Activated naive CD8-positive, alpha-beta T cell treated with anti-CD3 and anti-CD28 coated beads, Interleukin-2, amount 10 ng/mL, durations not matched to agents 7 days and 5 days (primary cell): Measurements from ENCODE around the gene GLT6D1. TPM values are rescaled to one million over a fixed set of nuclear protein-coding genes. Genes with fewer than 3 reads are reported as not detected.
"Not testable (repeated sequence)": the region's sequence is repeated elsewhere in the genome, so short reads cannot be mapped to it uniquely, and the experiment has no call there.

Source experiments
- ATAC-seq: fragments of 150-1000 bp; cut with Tn5 transposase; one replicate; pipeline ENCODE4 v1.10.0; 2021; ENCODE audit warnings: low read depth, moderate library complexity
- POLR2A ChIA-PET: fragments of 350-600 bp; sonication (Branson Sonifier 250); formaldehyde crosslinking; loops from one replicate; lab custom pipeline; 2021; ENCODE audit warnings: antibody characterized with exemption; lab: Charles Lee
- DNase-seq: peaks from one replicate; pipeline ENCODE4 v3.0.0; 2021
- H3K27ac Mint-ChIP-seq: one replicate; pipeline ENCODE4 v1.8.0; 2022; ENCODE audit warnings: mild to moderate bottlenecking, mixed read lengths
- H3K27me3 Mint-ChIP-seq: one replicate; pipeline ENCODE4 v1.8.0; 2022; ENCODE audit warnings: mild to moderate bottlenecking, moderate library complexity, mixed read lengths
- H3K36me3 Mint-ChIP-seq: one replicate; pipeline ENCODE4 v1.8.0; 2021; ENCODE audit warnings: mild to moderate bottlenecking, mixed read lengths
- H3K4me1 Mint-ChIP-seq: one replicate; pipeline ENCODE4 v1.8.0; 2021; ENCODE audit warnings: mixed read lengths
- H3K4me3 Mint-ChIP-seq: one replicate; pipeline ENCODE4 v1.8.0; 2022; ENCODE audit warnings: mild to moderate bottlenecking, moderate library complexity, mixed read lengths
- H3K9me3 Mint-ChIP-seq: one replicate; pipeline ENCODE4 v1.8.0; 2021; ENCODE audit warnings: mixed read lengths
- total RNA-seq, 2 experiments: library from RNA; stranded (reverse); gene quantifications; one replicate each; pipeline ENCODE4 v1.2.3, GENCODE V29; 2021

GLT6D1 gene
- total RNA-seq, 2 experiments from 2014 or later: not detected

DNA sequence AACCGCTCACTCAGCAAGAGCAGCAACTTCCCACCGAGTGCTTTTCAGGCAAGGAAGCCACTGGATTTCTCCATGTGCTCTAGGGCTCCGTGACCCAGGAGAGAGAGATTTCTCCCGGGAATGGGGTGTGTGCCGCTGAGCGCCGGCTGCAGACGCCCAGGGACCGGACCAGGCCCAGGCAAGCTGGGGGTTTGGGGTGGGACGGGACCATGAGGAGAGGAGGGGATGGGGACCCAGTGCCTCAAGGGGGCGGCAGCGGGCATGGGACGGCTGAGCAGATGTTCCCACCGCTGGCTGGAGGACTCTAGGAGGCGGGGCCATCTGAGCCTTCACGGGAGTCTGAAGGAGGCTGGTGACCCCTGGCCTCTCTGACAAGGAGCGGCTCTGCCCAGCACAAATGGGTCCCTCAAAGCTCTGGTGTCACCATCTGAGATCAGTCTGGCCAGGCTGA lies 32.3 kb upstream of the GLT6D1 start:
- H3K27ac Mint-ChIP-seq: no peak overlapping the region
- no peak for ATAC-seq
- H3K9me3 Mint-ChIP-seq: no peaks in the 10 kb centered on the region
- DNase-seq: no peak
- H3K27me3 Mint-ChIP-seq: no peaks in the 10 kb centered on the region
- no peaks in the 10 kb centered on the region for H3K36me3 Mint-ChIP-seq
- no peak overlapping the region for H3K4me3 Mint-ChIP-seq
- H3K4me1 Mint-ChIP-seq: no peaks in the 10 kb centered on the region
- POLR2A ChIA-PET: no interaction called here

DNA sequence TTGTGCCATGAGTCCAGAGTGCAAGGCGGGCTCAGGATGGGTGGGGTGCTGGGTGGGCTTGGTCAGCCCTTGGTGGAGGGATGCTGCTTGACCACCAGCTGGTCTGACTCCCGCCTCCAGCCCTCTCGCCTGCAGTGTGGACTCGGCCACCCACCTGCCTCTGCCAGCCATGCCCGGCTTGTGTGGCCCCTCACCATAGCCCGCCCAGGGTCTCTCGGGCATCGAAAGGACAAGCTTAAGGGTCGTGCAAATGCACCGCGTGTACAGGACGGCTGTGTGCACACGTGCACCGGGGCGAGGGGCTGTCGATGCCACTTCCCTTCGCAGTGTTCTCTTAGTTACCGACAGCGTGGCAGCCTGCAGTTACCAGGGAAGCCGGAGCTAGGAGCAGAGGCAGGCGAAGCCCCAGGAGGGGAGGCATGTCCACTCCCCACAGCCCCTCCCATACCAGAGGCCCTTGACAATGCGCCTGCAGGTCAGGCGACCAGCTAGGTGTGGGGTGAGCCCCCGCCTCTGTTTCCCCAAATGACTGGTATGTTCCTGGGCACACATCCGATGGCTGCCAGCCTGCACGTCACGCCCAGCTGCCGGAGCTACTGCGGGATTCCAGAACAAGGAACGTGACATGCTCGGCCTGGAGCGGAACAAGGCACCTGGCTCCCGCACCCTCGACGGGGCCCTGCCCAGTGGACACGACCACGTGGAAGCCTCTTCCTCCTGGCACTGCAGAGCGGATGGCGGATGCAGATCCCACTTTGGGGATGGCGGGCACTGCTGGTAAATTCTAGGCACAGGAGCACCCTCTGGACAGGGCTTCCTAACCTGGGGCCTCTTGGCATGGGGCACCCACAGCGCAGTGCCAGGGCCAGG lies 31.6 kb upstream of the GLT6D1 start:
- H3K36me3 Mint-ChIP-seq: no peaks in the 10 kb centered on the region
- H3K4me1 Mint-ChIP-seq: no peaks in the 10 kb centered on the region
- no peaks in the 10 kb centered on the region for H3K9me3 Mint-ChIP-seq
- POLR2A ChIA-PET: no interaction called here
- H3K27me3 Mint-ChIP-seq: no peaks in the 10 kb centered on the region
- no peak for ATAC-seq
- H3K27ac Mint-ChIP-seq: no peak overlapping the region
- DNase-seq: no peak
- H3K4me3 Mint-ChIP-seq: no peak overlapping the region

DNA sequence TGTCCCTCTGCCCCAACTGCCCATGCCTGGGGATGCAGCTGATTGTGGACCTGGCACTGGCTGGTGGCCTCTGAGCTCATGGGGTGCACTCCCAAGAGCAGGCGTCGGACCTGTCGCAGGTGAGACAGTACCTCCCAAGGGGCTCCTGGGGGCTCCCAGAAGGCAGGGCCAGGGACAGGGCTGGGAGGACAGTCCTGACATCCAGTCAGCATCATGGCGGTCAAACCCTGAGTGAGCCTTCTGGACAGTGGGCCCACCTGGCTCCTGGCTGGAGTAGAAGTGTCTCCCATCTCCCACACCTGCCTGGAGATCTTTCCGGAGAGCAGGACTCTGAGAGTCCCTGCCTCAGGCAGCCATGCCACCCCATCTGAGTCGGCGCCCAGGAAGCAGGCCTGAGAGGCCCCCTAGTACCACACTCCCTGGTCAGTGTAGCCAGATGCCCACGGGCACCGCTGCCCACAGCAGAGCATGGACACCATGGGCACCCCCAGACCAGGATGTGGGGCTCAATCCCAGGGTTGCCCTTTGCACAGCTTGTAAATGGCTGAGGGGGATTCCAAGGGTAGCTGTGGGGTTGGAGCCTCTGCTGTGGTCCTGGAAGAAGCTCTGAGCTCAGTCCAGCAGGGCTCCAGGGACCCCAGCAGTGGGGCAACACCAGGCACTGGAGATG lies 30.4 kb upstream of the GLT6D1 start:
- DNase-seq (no peak), ATAC-seq (no peak)
- Mint-ChIP-seq H3K9me3 (no peaks in the 10 kb centered on the region), H3K36me3 (no peaks in the 10 kb centered on the region), H3K27me3 (no peaks in the 10 kb centered on the region), H3K27ac (no peak overlapping the region), H3K4me1 (no peaks in the 10 kb centered on the region), H3K4me3 (no peak overlapping the region)
- POLR2A ChIA-PET: no interaction called here

DNA sequence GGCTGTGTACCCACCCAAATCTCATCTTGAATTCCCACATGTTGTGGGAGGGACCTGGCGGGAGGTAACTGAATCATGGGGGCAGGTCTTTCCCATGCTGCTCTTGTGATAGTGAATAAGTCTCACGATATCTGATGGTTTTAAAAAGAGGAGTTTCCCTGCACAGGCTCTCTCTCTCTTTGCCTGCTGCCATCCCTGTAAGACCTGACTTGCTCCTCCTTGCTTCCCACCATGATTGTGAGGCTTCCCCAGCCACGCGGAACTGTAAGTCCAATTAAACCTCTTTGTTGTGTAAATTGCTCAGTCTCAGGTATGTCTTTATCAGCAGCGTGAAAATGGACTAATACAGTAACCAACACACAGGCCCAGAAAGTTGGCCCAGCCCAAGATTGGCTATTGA lies 29.7 kb upstream of the GLT6D1 start:
- H3K4me3 Mint-ChIP-seq, DNase-seq, H3K27ac Mint-ChIP-seq, H3K9me3 Mint-ChIP-seq, H3K27me3 Mint-ChIP-seq, H3K36me3 Mint-ChIP-seq, POLR2A ChIA-PET, H3K4me1 Mint-ChIP-seq, ATAC-seq: not testable (repeated sequence)

DNA sequence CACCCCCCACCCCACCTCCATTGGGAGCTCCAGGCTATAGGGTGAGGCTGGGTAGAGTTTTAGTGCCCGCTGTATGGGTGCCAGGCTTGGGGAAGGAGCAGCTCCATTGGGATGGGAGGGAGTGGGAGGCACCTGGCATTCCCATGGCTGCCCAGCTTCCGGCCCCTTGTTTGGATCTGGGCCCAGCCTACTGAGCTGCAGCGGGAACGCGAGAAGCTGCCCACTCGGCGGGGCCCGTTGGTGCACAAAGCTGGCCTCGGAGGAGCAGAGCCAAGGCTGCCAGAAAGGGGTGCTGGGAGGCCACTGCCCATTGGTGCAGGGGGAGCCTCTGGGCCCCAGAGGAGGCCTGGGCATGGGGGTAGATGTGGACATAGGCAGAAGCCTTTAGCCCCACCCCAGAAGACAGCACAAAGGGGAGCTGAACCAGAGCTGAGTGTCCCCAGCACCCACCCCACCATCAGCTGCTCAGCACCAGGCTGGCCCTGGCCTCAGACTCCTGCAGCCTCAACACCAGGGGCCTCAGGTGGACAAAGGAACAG lies 28.2 kb upstream of the GLT6D1 start:
- Mint-ChIP-seq H3K4me1 (no peaks in the 10 kb centered on the region), H3K36me3 (no peaks in the 10 kb centered on the region), H3K4me3 (no peak overlapping the region), H3K9me3 (no peaks in the 10 kb centered on the region), H3K27ac (no peak overlapping the region), H3K27me3 (no peaks in the 10 kb centered on the region)
- POLR2A ChIA-PET: no interaction called here
- DNase-seq: no peak
- no peak for ATAC-seq

DNA sequence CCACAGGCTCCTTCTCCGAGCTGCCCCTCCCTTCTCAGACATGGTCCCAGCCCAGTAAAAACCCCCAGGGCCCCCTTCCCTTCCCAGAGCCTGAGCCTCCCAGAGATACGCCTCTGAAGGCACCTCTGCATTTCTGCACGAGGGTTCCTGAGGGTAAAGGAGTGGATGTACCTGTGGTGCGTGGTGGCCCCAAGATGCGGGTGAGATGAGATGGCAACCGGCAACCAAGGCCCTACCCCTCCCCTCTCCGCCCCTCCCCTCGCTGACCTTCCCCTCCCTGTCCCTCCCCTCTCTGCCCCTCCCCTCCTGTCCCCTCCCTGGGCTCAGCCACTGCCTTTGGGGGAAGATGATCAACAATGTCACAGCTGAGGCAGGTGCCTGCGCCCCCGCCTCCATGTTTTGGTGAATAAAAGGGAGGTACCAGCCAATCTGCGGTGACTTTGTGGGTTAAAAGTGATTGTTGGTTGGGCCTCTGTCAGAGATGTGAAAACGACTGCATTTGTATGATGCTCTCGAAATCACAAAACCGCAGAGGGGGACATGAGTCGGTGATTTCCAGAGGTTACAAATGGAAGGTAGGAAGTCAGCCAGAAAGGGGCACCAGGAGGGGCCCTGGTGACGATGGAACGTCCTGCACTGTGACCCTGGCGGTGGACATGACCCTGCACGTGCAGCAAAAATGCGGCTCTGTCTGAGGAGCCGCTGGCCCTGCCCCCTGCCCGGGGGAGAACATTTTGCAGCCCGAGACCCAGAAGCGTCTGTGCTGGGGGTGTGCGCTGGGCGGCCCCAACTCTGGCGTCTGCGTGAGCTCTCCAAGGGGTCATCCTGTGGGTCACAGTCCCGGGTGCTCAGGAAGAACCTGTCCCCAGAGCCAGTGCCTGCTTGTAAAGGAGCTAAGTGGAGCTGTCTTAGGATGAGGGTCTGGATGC lies 27.5 kb upstream of the GLT6D1 start:
- Mint-ChIP-seq H3K9me3 (no peaks in the 10 kb centered on the region), H3K27me3 (no peaks in the 10 kb centered on the region), H3K4me3 (no peak overlapping the region), H3K27ac (no peak overlapping the region), H3K4me1 (no peaks in the 10 kb centered on the region), H3K36me3 (no peaks in the 10 kb centered on the region)
- no peak for ATAC-seq
- POLR2A ChIA-PET: no interaction called here
- no peak for DNase-seq

DNA sequence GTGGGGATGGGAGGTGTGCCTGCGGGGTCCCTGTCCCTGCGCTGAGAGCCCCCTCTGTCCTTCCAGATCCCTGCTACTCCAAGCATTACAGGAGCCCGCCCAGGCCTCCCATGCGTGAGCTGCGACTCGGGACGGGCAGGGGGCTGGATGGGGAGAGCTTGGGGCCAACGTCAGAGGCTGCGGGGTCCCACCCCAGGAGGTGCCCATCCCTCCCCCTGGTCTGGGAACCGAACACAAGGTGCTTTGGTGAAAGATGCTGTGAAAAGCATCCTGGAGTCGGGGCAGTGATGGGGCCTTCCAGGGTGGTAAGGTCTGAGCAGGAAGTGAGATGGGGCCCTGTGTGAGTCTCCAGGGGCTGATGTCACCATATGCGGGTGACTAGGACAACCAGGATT lies 26.5 kb upstream of the GLT6D1 start:
- Mint-ChIP-seq H3K27me3 (no peaks in the 10 kb centered on the region), H3K4me3 (no peak overlapping the region), H3K27ac (no peak overlapping the region), H3K36me3 (no peaks in the 10 kb centered on the region), H3K9me3 (no peaks in the 10 kb centered on the region), H3K4me1 (no peaks in the 10 kb centered on the region)
- no peak for DNase-seq
- ATAC-seq: no peak
- POLR2A ChIA-PET: no interaction called here

DNA sequence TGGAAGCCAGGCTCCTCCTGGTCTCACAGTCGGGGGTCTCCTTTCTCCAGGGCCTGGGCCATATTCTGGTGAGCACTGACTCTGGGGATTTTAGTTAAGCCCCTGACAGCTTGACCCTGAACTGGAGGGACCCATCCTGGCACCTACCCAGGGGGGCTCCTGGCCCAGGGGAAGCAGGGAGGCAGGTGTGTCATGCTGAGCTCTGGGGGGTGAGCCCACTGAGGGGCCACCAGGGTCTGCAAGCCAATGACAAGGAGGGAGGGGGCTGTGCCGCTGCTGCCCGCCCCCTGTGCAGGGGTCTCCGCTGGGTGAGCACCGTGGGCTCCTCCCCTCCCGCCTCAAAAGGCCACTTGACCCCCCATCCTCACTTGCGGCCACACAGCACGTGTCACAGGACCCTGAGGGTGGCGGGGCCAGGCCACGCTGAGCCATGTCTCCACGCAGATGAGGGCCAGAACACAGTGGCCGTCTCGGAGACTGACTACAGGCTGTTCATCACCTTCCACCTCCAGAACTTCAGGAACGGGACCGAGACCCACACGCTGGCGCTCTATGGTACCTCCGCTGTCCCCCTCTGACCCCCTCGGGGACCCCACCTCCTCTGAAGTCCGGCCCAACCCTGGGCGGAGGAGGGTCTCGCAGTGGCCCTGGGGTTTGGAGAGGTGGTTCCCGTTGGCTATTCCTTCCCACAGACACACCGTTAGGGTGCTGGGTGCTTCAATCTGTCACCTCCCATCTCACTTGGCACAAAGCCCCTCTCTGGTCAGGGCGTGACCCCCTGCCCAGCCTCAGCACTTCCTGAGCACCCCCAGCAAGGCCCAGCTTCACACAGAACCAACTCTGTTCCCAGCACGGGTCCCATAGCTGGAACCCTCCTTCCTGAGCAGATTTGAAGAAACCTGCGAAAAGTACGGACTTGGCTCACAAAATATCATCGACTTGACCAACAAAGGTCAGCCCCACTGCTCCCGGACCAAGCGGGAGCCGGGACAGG lies 25.8 kb upstream of the GLT6D1 start:
- DNase-seq (no peak), ATAC-seq (no peak)
- no peaks in the 10 kb centered on the region for H3K9me3 Mint-ChIP-seq
- H3K4me1 Mint-ChIP-seq: no peaks in the 10 kb centered on the region
- no peak overlapping the region for H3K4me3 Mint-ChIP-seq
- H3K27ac Mint-ChIP-seq: no peak overlapping the region
- no peaks in the 10 kb centered on the region for H3K36me3 Mint-ChIP-seq
- POLR2A ChIA-PET: no interaction called here
- H3K27me3 Mint-ChIP-seq: no peaks in the 10 kb centered on the region

DNA sequence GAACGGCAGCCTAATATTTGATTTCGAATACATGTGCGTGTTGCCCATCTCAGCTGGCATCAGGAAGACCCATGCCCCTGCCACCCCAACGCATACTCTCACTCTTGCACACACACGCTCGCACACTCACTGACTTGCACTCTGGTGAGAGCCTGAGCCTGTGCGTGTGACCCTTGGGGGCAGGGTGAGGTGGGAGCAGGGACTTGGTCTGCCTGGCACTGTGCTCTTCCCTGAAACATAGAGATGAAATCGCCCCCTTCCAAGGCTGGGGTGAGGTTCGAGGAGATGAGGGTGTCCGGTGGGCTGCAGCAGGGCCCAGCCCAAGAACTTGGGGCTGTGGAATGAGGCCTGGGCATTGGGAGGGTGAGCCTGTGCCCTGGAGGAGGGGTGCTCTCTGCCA lies 24.9 kb upstream of the GLT6D1 start:
- Mint-ChIP-seq H3K36me3 (no peaks in the 10 kb centered on the region), H3K27ac (no peak overlapping the region), H3K27me3 (no peaks in the 10 kb centered on the region), H3K9me3 (no peaks in the 10 kb centered on the region), H3K4me1 (no peaks in the 10 kb centered on the region), H3K4me3 (no peak overlapping the region)
- no peak for DNase-seq
- POLR2A ChIA-PET: no interaction called here
- ATAC-seq: no peak

DNA sequence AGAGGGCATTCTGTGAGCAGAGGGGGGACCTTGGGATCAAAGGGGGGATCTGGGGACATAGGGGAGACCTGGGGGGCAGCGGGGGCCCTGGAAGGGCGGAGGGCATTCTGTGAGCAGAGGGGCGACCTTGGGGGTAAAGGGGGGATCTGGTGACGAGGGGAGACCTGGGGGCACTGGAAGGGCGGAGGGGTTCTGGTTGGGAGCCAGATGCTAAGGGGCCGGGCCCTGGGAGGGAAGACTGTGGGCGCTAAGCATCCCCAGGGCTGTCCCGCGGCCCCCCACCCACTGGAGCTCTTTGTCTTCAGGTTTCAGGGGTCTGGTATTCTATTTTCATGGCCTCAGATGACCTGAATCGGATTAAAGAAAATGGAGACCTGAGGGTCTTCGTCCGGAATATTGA lies 24.5 kb upstream of the GLT6D1 start:
- no peak overlapping the region for H3K27ac Mint-ChIP-seq
- ATAC-seq (no peak), DNase-seq (no peak)
- H3K36me3 Mint-ChIP-seq: no peaks in the 10 kb centered on the region
- POLR2A ChIA-PET: no interaction called here
- no peaks in the 10 kb centered on the region for H3K4me1 Mint-ChIP-seq
- H3K9me3 Mint-ChIP-seq: no peaks in the 10 kb centered on the region
- no peaks in the 10 kb centered on the region for H3K27me3 Mint-ChIP-seq
- H3K4me3 Mint-ChIP-seq: no peak overlapping the region

DNA sequence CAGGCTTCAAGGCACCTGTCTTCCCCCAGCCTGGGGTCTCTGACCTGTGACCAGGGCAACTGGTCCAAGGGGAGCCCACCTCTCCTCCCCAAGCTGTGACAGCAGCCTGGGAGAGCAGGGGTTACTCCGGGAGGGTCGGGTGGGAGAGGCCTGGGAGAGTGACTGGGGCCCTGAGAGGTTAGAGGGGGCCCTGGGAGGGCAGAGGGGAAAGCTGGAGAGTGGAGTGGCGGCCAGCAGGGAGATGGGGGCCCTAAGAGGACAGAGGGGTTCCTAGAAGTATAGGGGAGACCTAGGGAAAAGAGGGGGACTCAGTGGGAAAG lies 24.1 kb upstream of the GLT6D1 start:
- no peak overlapping the region for H3K4me3 Mint-ChIP-seq
- H3K27ac Mint-ChIP-seq: no peak overlapping the region
- no peaks in the 10 kb centered on the region for H3K27me3 Mint-ChIP-seq
- no peak for DNase-seq
- POLR2A ChIA-PET: no interaction called here
- no peaks in the 10 kb centered on the region for H3K4me1 Mint-ChIP-seq
- no peaks in the 10 kb centered on the region for H3K9me3 Mint-ChIP-seq
- no peaks in the 10 kb centered on the region for H3K36me3 Mint-ChIP-seq
- no peak for ATAC-seq

DNA sequence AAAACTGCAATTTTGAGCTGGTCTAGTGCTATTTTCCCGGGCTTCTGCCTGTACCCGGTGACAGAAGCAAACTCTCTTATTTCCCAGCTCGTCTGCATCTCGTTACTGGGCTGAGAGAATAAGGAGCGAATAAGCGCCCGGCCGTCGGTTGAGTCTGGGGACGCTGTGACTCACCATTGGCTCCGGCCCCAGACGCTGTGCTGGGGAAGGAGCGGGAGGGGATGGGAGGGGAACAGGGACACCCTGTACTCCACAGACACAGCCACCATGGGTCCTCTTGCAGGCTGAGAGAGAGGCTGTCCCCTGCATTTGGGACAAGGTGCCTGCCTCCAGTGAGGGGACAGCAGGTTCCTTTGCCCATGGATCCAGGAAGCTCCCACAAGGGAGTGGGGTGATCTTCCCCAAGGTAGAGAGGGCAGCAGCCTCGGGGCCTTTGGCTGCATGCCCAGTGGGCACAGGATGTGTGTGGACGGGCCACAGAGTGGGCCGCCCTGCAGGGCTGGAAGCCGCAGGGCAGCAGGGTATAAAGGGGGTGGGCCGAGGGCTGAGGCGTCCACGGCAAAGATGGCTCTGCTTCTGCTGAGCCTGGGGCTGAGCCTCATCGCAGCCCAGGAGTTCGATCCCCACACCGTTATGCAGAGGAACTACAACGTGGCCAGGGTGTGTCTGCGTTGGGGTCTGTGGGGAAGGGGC lies 23.6 kb upstream of the GLT6D1 start, which contains the start of gene LCN9:
Gene LCN9 (plus strand): TSS at position 552 of the 693 bp plus-strand sequence. CDS start 13 bp downstream, at position 565.
- DNase-seq: no peak
- H3K27me3 Mint-ChIP-seq: no peaks in the 10 kb centered on the region
- H3K27ac Mint-ChIP-seq: no peak within 1 kb of the TSS
- H3K9me3 Mint-ChIP-seq: no peaks in the 10 kb centered on the region
- no peak within 1 kb of the TSS for H3K4me3 Mint-ChIP-seq
- no peaks in the 10 kb centered on the region for H3K4me1 Mint-ChIP-seq
- no peaks in the 10 kb centered on the region for H3K36me3 Mint-ChIP-seq
- ATAC-seq: no peak
- POLR2A ChIA-PET: no interaction called here
